CD4-positive, alpha-beta T cell (primary cell): ENCODE measurements around the gene CEP112. TPM values are rescaled to one million over a fixed set of nuclear protein-coding genes. Genes with fewer than 3 reads are reported as not detected.

Experiments
- ATAC-seq: fragments of 200-7000 bp; cut with Tn5 transposase; one replicate; pipeline ENCODE4 v1.10.0; 2022; ENCODE audit warnings: mild to moderate bottlenecking; ENCODE audit not compliant: poor library complexity
- CTCF ChIA-PET: fragments of 350-600 bp; sonication (Branson Sonifier 250); formaldehyde crosslinking; loops from one replicate; lab custom pipeline; 2021; ENCODE audit warnings: antibody characterized with exemption, inconsistent platforms; lab: Charles Lee
- POLR2A ChIA-PET: fragments of 350-600 bp; sonication (Branson Sonifier 250); formaldehyde crosslinking; loops from one replicate; lab custom pipeline; 2021; ENCODE audit warnings: antibody characterized with exemption, inconsistent platforms; lab: Charles Lee
- DNase-seq, 14 experiments: peaks; one replicate each; pipeline ENCODE4 v3.0.0-alpha.2; 2013 to 2020; ENCODE audit warnings: mixed read lengths in 2 of 14
- H3K27ac ChIP-seq, 2 donors: one replicate each; pipeline versions ENCODE4 v1.5.1 to v1.7.0; 2013; ENCODE audit warnings: low read length in 2 of 2, low read depth in 1 of 2, mild to moderate bottlenecking in 1 of 2
- H3K27me3 ChIP-seq, 2 experiments: 1 replicate in 1 of 2; 2 replicates in 1 of 2; pipeline versions ENCODE4 v1.6.1 to v1.7.0; 2013; ENCODE audit warnings: low read length in 2 of 2, control low read depth in 1 of 2, mild to moderate bottlenecking in 1 of 2, moderate library complexity in 1 of 2; ENCODE audit not compliant: insufficient read depth in 2 of 2, control insufficient read depth in 1 of 2
- H3K36me3 ChIP-seq: one replicate; pipeline ENCODE4 v1.6.1; 2013; ENCODE audit warnings: low read length, control low read depth; ENCODE audit not compliant: insufficient read depth
- H3K4me1 ChIP-seq: one replicate; pipeline ENCODE4 v1.6.1; 2013; ENCODE audit warnings: low read length, control low read depth; ENCODE audit not compliant: insufficient read depth
- H3K4me3 ChIP-seq: one replicate; pipeline ENCODE4 v1.5.1; 2013; ENCODE audit warnings: mild to moderate bottlenecking, low read length, moderate library complexity
- H3K9me3 ChIP-seq, 2 experiments: 1 replicate in 1 of 2; 2 replicates in 1 of 2; pipeline versions ENCODE4 v1.6.1 to v1.7.0; 2013; ENCODE audit warnings: low read length in 2 of 2, mild to moderate bottlenecking in 2 of 2, control low read depth in 1 of 2, moderate library complexity in 1 of 2; ENCODE audit not compliant: control insufficient read depth in 1 of 2, insufficient read depth in 1 of 2
- H3K27ac Mint-ChIP-seq: one replicate; pipeline ENCODE4 v1.8.0; 2020; ENCODE audit warnings: mixed read lengths
- H3K27me3 Mint-ChIP-seq: one replicate; pipeline ENCODE4 v1.8.0; 2021; ENCODE audit warnings: mixed read lengths
- H3K36me3 Mint-ChIP-seq: one replicate; pipeline ENCODE4 v1.8.0; 2021; ENCODE audit warnings: low read depth, mixed read lengths
- H3K4me1 Mint-ChIP-seq: one replicate; pipeline ENCODE4 v1.8.0; 2021; ENCODE audit warnings: low read depth, mixed read lengths
- H3K4me3 Mint-ChIP-seq: one replicate; pipeline ENCODE4 v1.8.0; 2020; ENCODE audit warnings: mild to moderate bottlenecking, mixed read lengths
- H3K9me3 Mint-ChIP-seq: one replicate; pipeline ENCODE4 v1.8.0; 2020; ENCODE audit warnings: mixed read lengths
- CTCF ChIP-seq: fragments of 200-600 bp; IDR thresholded peaks from one replicate; pipeline ENCODE4 v1.8.0; 2022; ENCODE audit warnings: antibody characterized with exemption, mild to moderate bottlenecking
- intact Hi-C, 2 experiments: fragments of 100-400 bp; cut with DNase I in 1 of 2; cut with micrococcal nuclease in 1 of 2; formaldehyde crosslinking; loops; one replicate each; pipeline versions ENCODE4 v1.15.1 to v1.9.0; 2023 to 2025; cut with DNase I, micrococcal nuclease
- total RNA-seq, 174 experiments: library from RNA in 2 of 174; stranded (reverse) in 2 of 174; gene quantifications; one replicate each; pipeline ENCODE4 v1.2.3 and lab custom pipeline; 2021 to 2026

CEP112 gene
- total RNA-seq, 2 experiments from 2014 or later = 1.6 to 2.2 TPM

DNA sequence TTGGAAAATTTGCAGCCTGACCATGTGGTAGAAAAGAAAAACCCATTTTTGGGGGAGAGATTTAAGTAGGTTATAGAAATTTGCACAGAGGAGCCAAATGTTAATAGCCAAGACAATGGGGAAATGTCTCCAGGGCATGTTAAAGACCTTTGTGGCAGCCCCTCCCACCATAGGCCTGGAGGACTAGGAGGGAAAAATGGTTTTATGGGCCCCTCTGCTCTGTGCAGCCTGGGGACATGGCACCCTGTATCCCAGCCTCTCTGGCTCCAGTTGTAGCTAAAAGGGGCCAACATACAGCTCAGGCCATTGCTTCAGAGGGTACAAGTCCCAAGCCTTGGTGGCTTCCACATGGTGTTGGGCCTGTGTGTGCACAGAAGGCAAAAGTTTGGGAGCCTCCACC is 384.6 kb downstream of the CEP112 start:
- intact Hi-C loops = no loop called here
- Mint-ChIP-seq H3K4me3 (no peak overlapping the region), H3K4me1 (no peaks in the 10 kb centered on the region), H3K36me3 (peaks cover 10% of the 10 kb centered on the region), H3K9me3 (peaks cover 20% of the 10 kb centered on the region), H3K27ac (no peak overlapping the region), H3K27me3 (no peaks in the 10 kb centered on the region)
- POLR2A ChIA-PET = no interaction called here
- Histone ChIP-seq H3K4me1 (no peaks in the 10 kb centered on the region), H3K4me3 (no peak overlapping the region), H3K36me3 (no peaks in the 10 kb centered on the region), H3K27ac (no peak overlapping the region), H3K9me3 (peaks cover 8 to 19% of the 10 kb centered on the region in 2 experiments), H3K27me3 (no peaks in the 10 kb centered on the region)
- ATAC-seq = no peak
- no peak for DNase-seq
- CTCF ChIA-PET = no interaction called here
- no peak for TF ChIP-seq CTCF

DNA sequence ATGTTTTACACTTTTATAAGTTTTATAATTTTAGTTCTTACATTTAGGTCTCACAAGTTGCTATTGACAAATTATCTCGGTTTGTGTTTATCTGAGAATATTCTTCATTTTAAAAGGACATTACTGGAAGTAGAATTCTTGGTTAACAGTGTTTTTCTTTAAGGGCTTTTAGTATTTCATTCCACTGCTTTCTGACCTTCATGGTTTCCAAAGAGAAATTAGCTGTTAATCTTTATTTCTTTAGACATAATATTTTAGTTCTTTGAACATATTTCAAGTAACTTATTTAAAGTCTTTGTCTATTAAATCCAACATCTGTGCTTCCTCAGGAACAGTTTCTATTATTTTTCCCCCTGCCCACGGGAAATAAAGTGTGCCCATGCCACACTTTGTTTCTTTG is 390.4 kb downstream of the CEP112 start:
- Histone ChIP-seq H3K9me3 (peaks cover 0 to 18% of the 10 kb centered on the region in 2 experiments), H3K27ac (no peak overlapping the region), H3K4me3 (no peak overlapping the region), H3K36me3 (no peaks in the 10 kb centered on the region), H3K4me1 (no peaks in the 10 kb centered on the region), H3K27me3 (no peaks in the 10 kb centered on the region)
- no peaks in the 10 kb centered on the region for H3K4me1 Mint-ChIP-seq
- CTCF ChIA-PET = no interaction called here
- H3K36me3 Mint-ChIP-seq = no peaks in the 10 kb centered on the region
- ATAC-seq (no peak), DNase-seq (no peak)
- no peaks in the 10 kb centered on the region for H3K27me3 Mint-ChIP-seq
- intact Hi-C loops = no loop called here
- POLR2A ChIA-PET = no interaction called here
- H3K4me3 Mint-ChIP-seq = no peak overlapping the region
- peaks cover 7% of the 10 kb centered on the region for H3K9me3 Mint-ChIP-seq
- no peak for TF ChIP-seq CTCF
- H3K27ac Mint-ChIP-seq = no peak overlapping the region

DNA sequence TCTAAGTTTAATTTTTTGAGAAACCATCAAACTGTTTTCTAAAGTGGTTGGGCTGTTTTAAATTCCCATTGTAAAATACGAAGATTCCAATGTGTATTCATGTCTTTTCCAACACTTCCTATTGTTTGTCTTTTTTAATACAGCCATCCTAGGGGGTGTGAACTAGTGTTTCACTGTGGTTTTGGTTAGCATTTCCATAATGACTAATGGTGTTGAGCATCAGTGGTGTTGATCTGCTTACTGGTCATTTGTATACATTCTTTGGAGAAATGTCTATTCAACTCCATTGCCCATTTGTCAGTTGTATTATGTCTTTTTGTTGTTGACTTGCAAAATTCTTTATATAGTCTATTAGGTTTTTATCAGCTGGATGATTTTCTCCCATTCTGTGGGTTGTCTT is 391.3 kb downstream of the CEP112 start:
- Histone ChIP-seq H3K36me3 (no peaks in the 10 kb centered on the region), H3K27me3 (no peaks in the 10 kb centered on the region), H3K4me1 (no peaks in the 10 kb centered on the region), H3K27ac (no peak overlapping the region), H3K9me3 (peaks cover 0 to 18% of the 10 kb centered on the region in 2 experiments), H3K4me3 (no peak overlapping the region)
- ChIA-PET CTCF (no interaction called here), POLR2A (no interaction called here)
- intact Hi-C loops = no loop called here
- Mint-ChIP-seq H3K27ac (no peak overlapping the region), H3K4me3 (no peak overlapping the region), H3K36me3 (no peaks in the 10 kb centered on the region), H3K4me1 (no peaks in the 10 kb centered on the region), H3K27me3 (no peaks in the 10 kb centered on the region), H3K9me3 (peaks cover 7% of the 10 kb centered on the region)
- TF ChIP-seq CTCF = no peak
- ATAC-seq (no peak), DNase-seq (no peak)
